ENCODE measurements around the gene SYDE1.

GRCh38 chr19:15126131-15126910, 19.1 kb downstream of the SYDE1 start:
- TF ChIP-seq CTCF (IDR thresholded peaks at IDR 0.05; ENCODE audit: insufficient read depth, low read length) (no peak), POLR2AphosphoS5 (IDR thresholded peaks at IDR 0.05; ENCODE audit: low read depth) (no peak)

Data from HL-60 (cell line).